K562 (cell line): ENCODE data around the gene PLXNB1. TPM values are rescaled to one million over a fixed set of nuclear protein-coding genes. Genes with fewer than 3 reads are reported as not detected.

Source experiments
- ATAC-seq: fragments of 200-7000 bp; cut with Tn5 transposase; 3 replicates; pipeline ENCODE4 v1.9.1; 2020; ENCODE audit warnings: moderate library complexity
- BruUV-seq: library from RNA; stranded (reverse); fragments of 400-500 nt; replicated peaks from 2 replicates; lab custom pipeline; 2021; lab: Mats Ljungman, UMichigan
- CTCF ChIA-PET: fragments of 300-600 bp; formaldehyde crosslinking; extraction: SDS; loops from one replicate; lab custom pipeline; 2021; ENCODE audit warnings: low intra/inter-chr PET ratio; lab: Yijun Ruan, JAX
- POLR2A ChIA-PET: fragments of 300-600, 350-650 bp; sonication (Branson Sonifier 250); formaldehyde crosslinking; extraction: SDS; loops from one replicate; lab custom pipeline; 2021; ENCODE audit warnings: antibody characterized with exemption, inconsistent platforms; lab: Yijun Ruan, JAX
- DNase-seq, 4 experiments: peaks; one replicate each; pipeline versions ENCODE4 v3.0.0 to v3.0.0-alpha.2; 2011 to 2018; ENCODE audit warnings: low spot score in 3 of 4, mixed read lengths in 3 of 4; ENCODE audit errors: extremely low read depth in 1 of 4
- FAIRE-seq: peaks from 2 replicates; lab custom pipeline; 2011; peaks lifted over from hg19 to GRCh38; lab: Jason Lieb, UNC
- H2AFZ ChIP-seq: 2 replicates; pipeline ENCODE4 v1.6.0; 2011; ENCODE audit warnings: low read depth, low read length, control low read depth, inconsistent platforms
- H3K27ac ChIP-seq: fragments of 200-600 bp; 3 replicates; pipeline ENCODE4 v1.8.0; 2011; ENCODE audit warnings: low read depth, mild to moderate bottlenecking, control low read depth, inconsistent platforms, low read length, moderate library complexity, mixed read lengths; ENCODE audit errors: extremely low read depth
- H3K27me3 ChIP-seq, 2 experiments: fragments of 300-600 bp in 1 of 2; 2 replicates in 1 of 2; 3 replicates in 1 of 2; pipeline versions ENCODE4 v1.6.0 to v1.8.0; 2011; ENCODE audit warnings: inconsistent platforms in 2 of 2, low read length in 2 of 2, mild to moderate bottlenecking in 1 of 2, mixed read lengths in 1 of 2, moderate library complexity in 1 of 2; ENCODE audit not compliant: control insufficient read depth in 2 of 2, insufficient read depth in 2 of 2
- H3K36me3 ChIP-seq: fragments of 300-600 bp; 3 replicates; pipeline ENCODE4 v1.8.0; 2011; ENCODE audit warnings: mild to moderate bottlenecking, low read length, inconsistent platforms; ENCODE audit not compliant: control insufficient read depth, insufficient read depth
- H3K4me1 ChIP-seq, 2 experiments: fragments of 200-600 bp in 1 of 2; replicated peaks in 1 of 2; 2 replicates in 1 of 2; 3 replicates in 1 of 2; pipeline versions ENCODE4 v1.5.1 to v1.8.0; 2011; ENCODE audit warnings: inconsistent platforms in 2 of 2, low read length in 2 of 2, mild to moderate bottlenecking in 1 of 2, mixed read lengths in 1 of 2, moderate library complexity in 1 of 2; ENCODE audit not compliant: control insufficient read depth in 2 of 2, insufficient read depth in 2 of 2
- H3K4me2 ChIP-seq: 2 replicates; pipeline ENCODE4 v1.6.1; 2011; ENCODE audit warnings: low read length, control low read depth, inconsistent platforms, mixed read lengths; ENCODE audit not compliant: insufficient read depth
- H3K4me3 ChIP-seq: fragments of 200-600 bp; sonication (generic), shearing (Covaris generic); 2 replicates; pipeline ENCODE4 v1.5.1; 2016; ENCODE audit warnings: control low read depth, inconsistent platforms
- H3K79me2 ChIP-seq: fragments of 200-600 bp; 3 replicates; pipeline ENCODE4 v1.8.0; 2011; ENCODE audit warnings: low read length, inconsistent platforms; ENCODE audit not compliant: control insufficient read depth, insufficient read depth
- H3K9ac ChIP-seq, 2 experiments: 2 replicates each; pipeline versions ENCODE4 v1.6.0 to v1.6.1; 2011; ENCODE audit warnings: low read depth in 2 of 2, low read length in 2 of 2, control low read depth in 1 of 2, inconsistent platforms in 1 of 2, mild to moderate bottlenecking in 1 of 2, mixed read lengths in 1 of 2; ENCODE audit not compliant: insufficient read depth in 1 of 2
- H3K9me1 ChIP-seq: one replicate; pipeline ENCODE4 v1.6.0; 2011; ENCODE audit warnings: inconsistent platforms, mild to moderate bottlenecking, low read length, moderate library complexity; ENCODE audit not compliant: control insufficient read depth, insufficient read depth
- H3K9me3 ChIP-seq: replicated peaks from 2 replicates; pipeline ENCODE4 v1.5.1; 2011; ENCODE audit warnings: low read depth, low read length, inconsistent platforms; ENCODE audit not compliant: control insufficient read depth, insufficient read depth
- H4K20me1 ChIP-seq: replicated peaks from 2 replicates; pipeline ENCODE4 v1.6.1; 2011; ENCODE audit warnings: low read length, inconsistent platforms, mixed read lengths; ENCODE audit not compliant: control insufficient read depth, insufficient read depth
- BCOR ChIP-seq: fragments of 450-650 bp; IDR thresholded peaks from 2 replicates; pipeline ENCODE4 v1.6.1; 2016
- EP300 ChIP-seq: IDR thresholded peaks from 2 replicates; pipeline ENCODE4 v1.6.1; 2012; ENCODE audit warnings: low read length, improper control_type of control experiment
- ETV6 ChIP-seq, 3 experiments: fragments of 150-350 bp in 1 of 3; sonication (generic) in 1 of 3; formaldehyde crosslinking in 1 of 3; IDR thresholded peaks; 2 replicates each; pipeline versions ENCODE4 v1.6.1 to v1.8.0; 2014 to 2022; ENCODE audit warnings: borderline replicate concordance in 2 of 3, low read depth in 2 of 3, antibody characterized with exemption in 1 of 3, low read length in 1 of 3, mild to moderate bottlenecking in 1 of 3, missing genetic modification reagents in 1 of 3
- FOXK1 ChIP-seq: sonication (generic); formaldehyde crosslinking; IDR thresholded peaks from 2 replicates; pipeline ENCODE4 v1.8.0; 2022; ENCODE audit warnings: missing genetic modification reagents, mild to moderate bottlenecking, borderline replicate concordance
- FOXM1 ChIP-seq, 2 experiments: fragments of 450-650 bp in 1 of 2; sonication (generic) in 1 of 2; formaldehyde crosslinking in 1 of 2; IDR thresholded peaks; 2 replicates each; pipeline versions ENCODE4 v1.6.1 to v1.9.0; 2017 to 2022; ENCODE audit warnings: low read depth in 2 of 2, mild to moderate bottlenecking in 2 of 2, missing genetic modification reagents in 1 of 2, moderate library complexity in 1 of 2
- FOXP1 ChIP-seq: sonication (generic); formaldehyde crosslinking; IDR thresholded peaks from 2 replicates; pipeline ENCODE4 v1.8.0; 2022; ENCODE audit warnings: mild to moderate bottlenecking, missing genetic modification reagents
- HCFC1 ChIP-seq: IDR thresholded peaks from 2 replicates; pipeline ENCODE4 v1.6.1; 2012; ENCODE audit warnings: low read depth, low read length, improper control_type of control experiment
- HINFP ChIP-seq: fragments of 450-650 bp; conservative IDR thresholded peaks from 2 replicates; pipeline ENCODE4 v1.6.1; 2016; ENCODE audit warnings: missing genetic modification characterization, low read depth, mild to moderate bottlenecking, control low read depth, missing compliant biosample characterization
- NFIC ChIP-seq: fragments of 450-650 bp; IDR thresholded peaks from 2 replicates; pipeline ENCODE4 v1.6.1; 2017; ENCODE audit warnings: mild to moderate bottlenecking, inconsistent platforms
- NFIX ChIP-seq: fragments of 250-450 bp; sonication (Bioruptor Pico); IDR thresholded peaks from 2 replicates; pipeline ENCODE4 v1.4.0; 2020; ENCODE audit warnings: low read depth, mild to moderate bottlenecking, moderate library complexity
- TEAD2 ChIP-seq: fragments of 450-650 bp; IDR thresholded peaks from 2 replicates; pipeline ENCODE4 v1.6.1; 2016; ENCODE audit warnings: missing genetic modification characterization, control low read depth, missing compliant biosample characterization
- THRAP3 ChIP-seq: fragments of 450-650 bp; IDR thresholded peaks from 2 replicates; pipeline ENCODE4 v1.6.1; 2016; ENCODE audit warnings: mild to moderate bottlenecking, inconsistent platforms, borderline replicate concordance
- ZNF57 ChIP-seq: fragments of 450-650 bp; formaldehyde crosslinking; IDR thresholded peaks from 2 replicates; pipeline ENCODE4 v1.4.0; 2020; ENCODE audit warnings: mild to moderate bottlenecking, moderate library complexity
- WGBS: fragments of 100-300 bp; shearing (Covaris generic); methylation state at CpG from one replicate; pipeline ENCODE4 v1.1.6; 2016; ENCODE audit warnings: low coverage, mixed read lengths; ENCODE audit not compliant: insufficient coverage; ENCODE audit errors: missing lambda C conversion rate; 5-methylcytosine and 5-hydroxymethylcytosine counted together
- in situ Hi-C: fragments of 300-500 bp; cut with MboI; formaldehyde crosslinking; loops from 4 replicates; pipeline ENCODE4 v1.15.0; 2018; ENCODE audit warnings: inconsistent platforms, mixed read lengths
- intact Hi-C: fragments of 100-400 bp; cut with micrococcal nuclease; formaldehyde crosslinking; loops from 2 replicates; pipeline ENCODE4 v1.14.2; 2022
- polyA plus RNA-seq, 8 experiments: library from polyadenylated mRNA; depleted of rRNA in 4 of 8; stranded (reverse) in 5 of 8; unstranded in 3 of 8; fragments of >200 nt; fragmentation: Nextera tagmentation in 2 of 8; fragmentation: Illumina TruSeq in 1 of 8; extraction: Ambion mirVana in 2 of 8; extraction: Trizol in 1 of 8; gene quantifications; 2 replicates each; pipeline versions ENCODE4 v1.2.1 to v1.2.3, GENCODE V29; 2011 to 2014; ENCODE audit warnings: inconsistent platforms in 1 of 8, missing spikeins in 1 of 8
- total RNA-seq, 7 experiments: library from RNA; depleted of rRNA in 6 of 7; stranded (reverse); fragments of >200 nt in 6 of 7; fragmentation: Illumina TruSeq in 2 of 7; extraction: Trizol in 2 of 7; gene quantifications; 2 replicates each; pipeline versions ENCODE4 v1.2.1 to v1.2.3, GENCODE V29; 2011 to 2021; ENCODE audit warnings: low replicate concordance in 1 of 7
- TF ChIP-seq, protein P1 (sequence below): sonication (generic); formaldehyde crosslinking; IDR thresholded peaks from 2 replicates; pipeline ENCODE4 v1.8.1; 2023; ENCODE audit warnings: mild to moderate bottlenecking, missing genetic modification reagents
- TF ChIP-seq, protein P2 (sequence below): sonication (generic); formaldehyde crosslinking; IDR thresholded peaks from 2 replicates; pipeline ENCODE4 v1.8.1; 2022; ENCODE audit warnings: missing genetic modification reagents
- TF ChIP-seq, protein P3 (sequence below), 3 experiments: fragments of 200-800 bp in 1 of 3; sonication (Bioruptor generic) in 1 of 3; sonication (generic) in 1 of 3; formaldehyde crosslinking in 1 of 3; IDR thresholded peaks; 2 replicates each; pipeline versions ENCODE4 v1.6.1 to v1.8.0; 2016 to 2022; ENCODE audit warnings: mild to moderate bottlenecking in 2 of 3, missing compliant biosample characterization in 2 of 3, missing genetic modification characterization in 2 of 3, missing genetic modification reagents in 1 of 3

Gene PLXNB1
- total and polyA plus RNA-seq, 9 of the 15 experiments (the other 6 are each of a cell fraction or from before 2014, with no cell fraction given): 0.17 to 17.4 (median 6.0) TPM

GRCh38 chr3:48445277-48445882 lies 15.5 kb upstream of the PLXNB1 start:
- Histone ChIP-seq H3K36me3 (peaks cover 38% of the 10 kb centered on the region; the same call in 2 of the 3 replicates), H2AFZ (no peak overlapping the region), H3K79me2 (peaks cover 52% of the 10 kb centered on the region), H3K9me1 (no peaks in the 10 kb centered on the region), H3K4me3 (peak overlapping the region; percentile 88), H3K27ac (no peak overlapping the region), H3K9ac (peak overlapping the region; percentile 83 to 93; a peak in 3 of 4 replicates), H3K4me2 (peak overlapping the region; percentile 91), H3K27me3 (no peaks in the 10 kb centered on the region; a peak in 1 of 5 replicates), H4K20me1 (no peaks in the 10 kb centered on the region), H3K9me3 (no peaks in the 10 kb centered on the region), H3K4me1 (peaks cover 5 to 18% of the 10 kb centered on the region in 2 experiments; a peak in 4 of 5 replicates)
- FAIRE-seq: no peak
- no peak for ATAC-seq
- intact Hi-C loops: no loop called here
- ChIA-PET POLR2A (interaction anchor here (0.6 to 2.8 kb wide), 6 partner anchors 9 to 179 kb away, joined by 3 to 21 read pairs (median 4); no protein-coding TSS in a partner anchor), CTCF (no interaction called here)
- in situ Hi-C loops: no loop called here
- BruUV-seq: no TSS peak
- DNase-seq: no peak
- 75% methylated on average over 4 of the region's 6 CpGs for WGBS
- TF ChIP-seq EP300: no peak
- no peak for TF ChIP-seq ETV6 (IDR thresholded peaks at IDR 0.05; ENCODE audit: borderline replicate concordance in 1 of 2, low read depth in 2 of 2, low read length in 1 of 2)
- no peak for TF ChIP-seq ETV6 (CRISPR knock-in tag; IDR thresholded peaks at IDR 0.05; ENCODE audit: borderline replicate concordance)
- TF ChIP-seq, protein P1, sequence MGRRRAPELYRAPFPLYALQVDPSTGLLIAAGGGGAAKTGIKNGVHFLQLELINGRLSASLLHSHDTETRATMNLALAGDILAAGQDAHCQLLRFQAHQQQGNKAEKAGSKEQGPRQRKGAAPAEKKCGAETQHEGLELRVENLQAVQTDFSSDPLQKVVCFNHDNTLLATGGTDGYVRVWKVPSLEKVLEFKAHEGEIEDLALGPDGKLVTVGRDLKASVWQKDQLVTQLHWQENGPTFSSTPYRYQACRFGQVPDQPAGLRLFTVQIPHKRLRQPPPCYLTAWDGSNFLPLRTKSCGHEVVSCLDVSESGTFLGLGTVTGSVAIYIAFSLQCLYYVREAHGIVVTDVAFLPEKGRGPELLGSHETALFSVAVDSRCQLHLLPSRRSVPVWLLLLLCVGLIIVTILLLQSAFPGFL: no peak
- no peak for TF ChIP-seq NFIC
- TF ChIP-seq, protein P2, sequence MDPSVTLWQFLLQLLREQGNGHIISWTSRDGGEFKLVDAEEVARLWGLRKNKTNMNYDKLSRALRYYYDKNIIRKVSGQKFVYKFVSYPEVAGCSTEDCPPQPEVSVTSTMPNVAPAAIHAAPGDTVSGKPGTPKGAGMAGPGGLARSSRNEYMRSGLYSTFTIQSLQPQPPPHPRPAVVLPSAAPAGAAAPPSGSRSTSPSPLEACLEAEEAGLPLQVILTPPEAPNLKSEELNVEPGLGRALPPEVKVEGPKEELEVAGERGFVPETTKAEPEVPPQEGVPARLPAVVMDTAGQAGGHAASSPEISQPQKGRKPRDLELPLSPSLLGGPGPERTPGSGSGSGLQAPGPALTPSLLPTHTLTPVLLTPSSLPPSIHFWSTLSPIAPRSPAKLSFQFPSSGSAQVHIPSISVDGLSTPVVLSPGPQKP (CRISPR knock-in tag): no peak
- TF ChIP-seq BCOR: no peak
- no peak for TF ChIP-seq FOXM1 (IDR thresholded peaks at IDR 0.05; ENCODE audit: low read depth)
- no peak for TF ChIP-seq FOXM1 (CRISPR knock-in tag; IDR thresholded peaks at IDR 0.05; ENCODE audit: low read depth)
- no peak for TF ChIP-seq TEAD2 (tag)
- no peak for TF ChIP-seq THRAP3
- TF ChIP-seq ZNF57 (CRISPR knock-in tag): no peak
- TF ChIP-seq FOXP1 (CRISPR knock-in tag): no peak
- TF ChIP-seq FOXK1 (CRISPR knock-in tag): no peak
- TF ChIP-seq HINFP: no peak
- no peak for TF ChIP-seq NFIX (CRISPR knock-in tag)
- TF ChIP-seq, protein P3, sequence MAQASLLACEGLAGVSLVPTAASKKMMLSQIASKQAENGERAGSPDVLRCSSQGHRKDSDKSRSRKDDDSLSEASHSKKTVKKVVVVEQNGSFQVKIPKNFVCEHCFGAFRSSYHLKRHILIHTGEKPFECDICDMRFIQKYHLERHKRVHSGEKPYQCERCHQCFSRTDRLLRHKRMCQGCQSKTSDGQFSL (CRISPR knock-in tag; IDR thresholded peaks at IDR 0.05): no peak
- TF ChIP-seq, protein P3 (tag; IDR thresholded peaks at IDR 0.05): no peak
- TF ChIP-seq HCFC1: no peak
